Measurements from ENCODE around the gene ANKRD13A. TPM values are rescaled to one million over a fixed set of nuclear protein-coding genes. Genes with fewer than 3 reads are reported as not detected.

The ANKRD13A gene
- total and polyA plus RNA-seq, 2 of the 13 experiments (the other 11 are each of a cell fraction or from before 2014, with no cell fraction given) = 34.1 to 41.6 TPM

- TF ChIP-seq ZNF570 (CRISPR knock-in tag; IDR thresholded peaks at IDR 0.05; ENCODE audit: borderline replicate concordance) = no peak
- TF ChIP-seq PCBP1 (IDR thresholded peaks at IDR 0.05; ENCODE audit: borderline replicate concordance, low read depth, low read length) = no peak
- peak; percentile 94 for TF ChIP-seq PITX1 (CRISPR knock-in tag; IDR thresholded peaks at IDR 0.05)
- no peak for TF ChIP-seq ZNF75D (CRISPR knock-in tag; IDR thresholded peaks at IDR 0.05; ENCODE audit: borderline replicate concordance)
- peak; percentile 40; the same call in 1 of the 2 replicates for TF ChIP-seq DNMT1 (CRISPR knock-in tag; IDR thresholded peaks at IDR 0.05)
- TF ChIP-seq RARG (CRISPR knock-in tag; IDR thresholded peaks at IDR 0.05; ENCODE audit: low read depth) = no peak
- no peak; the same call in 1 of the 2 replicates for TF ChIP-seq MAF1 (CRISPR knock-in tag; IDR thresholded peaks at IDR 0.05; ENCODE audit: borderline replicate concordance)
- no peak; the same call in 1 of the 2 replicates for TF ChIP-seq MBD4 (IDR thresholded peaks at IDR 0.05; ENCODE audit: borderline replicate concordance, low read length)
- no peak for TF ChIP-seq ZNF678 (CRISPR knock-in tag; IDR thresholded peaks at IDR 0.05)
- TF ChIP-seq ZNF672 (CRISPR knock-in tag; IDR thresholded peaks at IDR 0.05) = no peak
- TF ChIP-seq ZKSCAN1 (IDR thresholded peaks at IDR 0.05; ENCODE audit: low read length) = peak; percentile 53
- no peak for TF ChIP-seq ZBTB42 (CRISPR knock-in tag; IDR thresholded peaks at IDR 0.05)
- no peak for TF ChIP-seq THAP8 (CRISPR knock-in tag; IDR thresholded peaks at IDR 0.05; ENCODE audit: borderline replicate concordance)
- TF ChIP-seq ZUFSP (CRISPR knock-in tag; IDR thresholded peaks at IDR 0.05; ENCODE audit: borderline replicate concordance) = no peak
- peak; percentile 31; the same call in 1 of the 2 replicates for TF ChIP-seq E2F1 (CRISPR knock-in tag; IDR thresholded peaks at IDR 0.05)
- TF ChIP-seq SNAPC2 (CRISPR knock-in tag; IDR thresholded peaks at IDR 0.05) = peak; percentile 58; the same call in 1 of the 2 replicates
- TF ChIP-seq ZNF543 (CRISPR knock-in tag; IDR thresholded peaks at IDR 0.05) = no peak
- TF ChIP-seq MIER3 (CRISPR knock-in tag; IDR thresholded peaks at IDR 0.05; ENCODE audit: borderline replicate concordance) = peak; percentile 60; the same call in 1 of the 2 replicates
- peak; percentile 66; the same call in 1 of the 2 replicates for TF ChIP-seq ZNF451 (CRISPR knock-in tag; IDR thresholded peaks at IDR 0.05)
- peak; percentile 86; the same call in 1 of the 2 replicates for TF ChIP-seq CBFB (CRISPR knock-in tag; IDR thresholded peaks at IDR 0.05)
- no peak for TF ChIP-seq ZNF558 (CRISPR knock-in tag; IDR thresholded peaks at IDR 0.05; ENCODE audit: borderline replicate concordance)
- peak; percentile 21; the same call in 1 of the 2 replicates for TF ChIP-seq ZNF710 (CRISPR knock-in tag; IDR thresholded peaks at IDR 0.05; ENCODE audit: borderline replicate concordance)
- peak; percentile 36; the same call in 1 of the 2 replicates for TF ChIP-seq ZNF44 (CRISPR knock-in tag; IDR thresholded peaks at IDR 0.05)
Measured at GRCh38 chr12:110048242-110049027, 49.2 kb downstream of the ANKRD13A start, which contains the start of gene C12orf76 (continued).

Data from HepG2 (cell line).